ENCODE results near the gene SYNGR2. TPM values are rescaled to one million over a fixed set of nuclear protein-coding genes. Genes with fewer than 3 reads are reported as not detected.

Gene SYNGR2
- 68.6 and 254 TPM in 2 replicates for total RNA-seq (2011; cell fraction: chromatin; rRNA removed; ENCODE audit: low replicate concordance)
- 327 and 339 TPM in 2 replicates for total RNA-seq (2011; cell fraction: nucleolus; rRNA removed)
- 222 and 253 TPM in 2 replicates for total RNA-seq (2011; cell fraction: nucleoplasm; rRNA removed)
- total RNA-seq (2014; rRNA removed) (87.8 and 120 TPM in 2 replicates), total RNA-seq (2014; rRNA removed; fragmentation: Illumina TruSeq; extraction: Trizol) (29.7 and 44.9 TPM in 2 replicates), total RNA-seq (2015; rRNA removed; fragmentation: Illumina TruSeq; extraction: Trizol) (68.0 and 68.2 TPM in 2 replicates), total RNA-seq (2021) (173 and 185 TPM in 2 replicates), polyA plus RNA-seq (2011; rRNA removed) (159 and 208 TPM in 2 replicates), polyA plus RNA-seq (2014; fragmentation: Illumina TruSeq; extraction: Trizol) (167 and 172 TPM in 2 replicates), polyA plus RNA-seq (2014; fragmentation: Nextera tagmentation; extraction: Ambion mirVana) (1 to 10 TPM; 1.4 to 7.6 TPM), polyA plus RNA-seq (2014; rRNA removed) (140 and 156 TPM in 2 replicates), polyA minus RNA-seq (2011; rRNA and poly(A)+ RNA removed) (64.8 and 150 TPM in 2 replicates), Bru-seq, nascent RNA (percentile 85 among the genes with signal in this experiment), BruChase-seq, experiment 1, labeled RNA remaining after a 2-hour chase (percentile 72 among the genes with signal in this experiment), BruChase-seq, experiment 2, labeled RNA remaining after a 6-hour chase (percentile 74 among the genes with signal in this experiment)
- 393 and 921 TPM in 2 replicates for polyA plus RNA-seq (2011; cell fraction: cytosol; rRNA removed)
- 163 and 222 TPM in 2 replicates for polyA plus RNA-seq (2011; cell fraction: nucleus; rRNA removed)
- 104 and 149 TPM in 2 replicates for polyA plus RNA-seq (2012)
- 129 and 147 TPM in 2 replicates for polyA minus RNA-seq (2011; cell fraction: cytosol; rRNA and poly(A)+ RNA removed)
- polyA minus RNA-seq (2011; cell fraction: nucleus; rRNA and poly(A)+ RNA removed) = 33.9 and 38.4 TPM in 2 replicates
- long read RNA-seq, experiment 1, transcript SYNGR2-203 (3 exons, 1,553 nt) = minor isoform, 10 of 1,018 reads
- long read RNA-seq, experiment 1, transcript SYNGR2-204 (3 exons, 2,125 nt) = minor isoform, 77 of 1,018 reads
- long read RNA-seq, experiment 1, transcript SYNGR2-209 (1 exons, 3,036 nt) = minor isoform, 261 of 1,018 reads
- long read RNA-seq, experiment 1, transcript SYNGR2-201 (4 exons, 2,325 nt) = major isoform, 622 of 1,018 reads
- long read RNA-seq, experiment 1, partial matches to known transcripts = 31 of 1,018 reads
- long read RNA-seq, experiment 1, other reads (novel, unspliced or antisense) = 15 of 1,018 reads
- long read RNA-seq, experiment 2, transcript SYNGR2-209 (1 exons, 3,036 nt) = minor isoform, 33 of 386 reads
- long read RNA-seq, experiment 2, transcript SYNGR2-201 (4 exons, 2,325 nt) = major isoform, 296 of 386 reads
- long read RNA-seq, experiment 2, transcript SYNGR2-204 (3 exons, 2,125 nt) = minor isoform, 31 of 386 reads
- long read RNA-seq, experiment 2, transcript SYNGR2-203 (3 exons, 1,553 nt) = minor isoform, 5 of 386 reads
- long read RNA-seq, experiment 2, partial matches to known transcripts = 9 of 386 reads
- long read RNA-seq, experiment 2, other reads (novel, unspliced or antisense) = 10 of 386 reads
- long read RNA-seq, experiment 3, transcript SYNGR2-204 (3 exons, 2,125 nt) = minor isoform, 48 of 552 reads
- long read RNA-seq, experiment 3, transcript SYNGR2-209 (1 exons, 3,036 nt) = minor isoform, 11 of 552 reads
- long read RNA-seq, experiment 3, transcript SYNGR2-201 (4 exons, 2,325 nt) = major isoform, 478 of 552 reads
- long read RNA-seq, experiment 3, partial matches to known transcripts = 6 of 552 reads
- long read RNA-seq, experiment 3, other reads (novel, unspliced or antisense) = 5 of 552 reads

GRCh38 chr17:78168242-78168902 lies at the start of gene SYNGR2:
Gene SYNGR2, plus strand, starts transcription at chr17:78168581. Its CDS starts 36 bp downstream, at chr17:78168617.
- Histone ChIP-seq H3K9ac (ENCODE audit: insufficient read depth in 1 of 2, low read depth in 2 of 2, low read length in 2 of 2) (peak within 1 kb of the TSS; percentile 72 to 97), H3K9me1 (ENCODE audit: control insufficient read depth, insufficient read depth, low read length) (peaks cover 5% of the 10 kb centered on the region), H3K27ac (ENCODE audit: extremely low read depth, low read depth, low read length) (peak within 1 kb of the TSS; percentile 83), H3K36me3 (ENCODE audit: control insufficient read depth, insufficient read depth, low read length) (peaks cover 42% of the 10 kb centered on the region; the same call in 2 of the 3 replicates), H3K4me3 (peak within 1 kb of the TSS; percentile 92), H3K27me3 (ENCODE audit: control insufficient read depth in 2 of 2, insufficient read depth in 2 of 2, low read length in 2 of 2) (no peaks in the 10 kb centered on the region), H3K4me1 (replicated peaks in 1 of 2; ENCODE audit: control insufficient read depth in 2 of 2, insufficient read depth in 2 of 2, low read length in 2 of 2) (peaks cover 16 to 65% of the 10 kb centered on the region in 2 experiments; a peak in 4 of 5 replicates), H4K20me1 (replicated peaks; ENCODE audit: control insufficient read depth, insufficient read depth, low read length) (peaks cover 13% of the 10 kb centered on the region), H2AFZ (ENCODE audit: low read depth, low read length) (peak within 1 kb of the TSS; percentile 91), H3K4me2 (ENCODE audit: insufficient read depth, low read length) (peak within 1 kb of the TSS; percentile 89), H3K9me3 (replicated peaks; ENCODE audit: control insufficient read depth, insufficient read depth, low read depth, low read length) (no peaks in the 10 kb centered on the region), H3K79me2 (ENCODE audit: control insufficient read depth, insufficient read depth, low read length) (peaks cover 38% of the 10 kb centered on the region)
- ATAC-seq (peak; percentile 86), DNase-seq (ENCODE audit: extremely low read depth in 1 of 4, low spot score in 3 of 4) (peak; percentile 94 to 95 (median 94)), FAIRE-seq (peak; percentile 78)
- no TSS peak for BruUV-seq (replicated peaks)
- ChIA-PET POLR2A (interaction anchor here (0.6 kb wide), 1 partner anchor 700 kb away, joined by 3 read pairs; no protein-coding TSS in a partner anchor), CTCF (ENCODE audit: low intra/inter-chr PET ratio) (no interaction called here)
- in situ Hi-C loops (cut with MboI) = no loop called here
- 5% methylated on average over 18 of the region's 84 CpGs for WGBS (ENCODE audit: insufficient coverage, low coverage, missing lambda C conversion rate)
- intact Hi-C loops (cut with micrococcal nuclease) = loop anchor here (5.0 kb wide), 1 partner anchor 41 kb away; the partner anchor contains the start of gene TMC6
- no peak for TF ChIP-seq DPF2 (IDR thresholded peaks at IDR 0.05)
- no peak for TF ChIP-seq PCBP2 (IDR thresholded peaks at IDR 0.05; ENCODE audit: low read depth, low read length, poor library complexity, severe bottlenecking)
- TF ChIP-seq KLF1 (tag; IDR thresholded peaks at IDR 0.05) = 0 out of 2 replicates have a peak, but pooled peaks have one; percentile 21
- TF ChIP-seq HMGN3 (IDR thresholded peaks at IDR 0.05; ENCODE audit: borderline replicate concordance, extremely low read depth, insufficient read length, low read depth, low read length) = peak; percentile 57
- TF ChIP-seq SNRNP70 (optimal IDR thresholded peaks at IDR 0.05; ENCODE audit: low read depth, low read length) = no peak
- TF ChIP-seq MNT (conservative IDR thresholded peaks at IDR 0.05) = no peak; a peak in 1 of 4 replicates
- no peak for TF ChIP-seq CREB3 (tag; conservative IDR thresholded peaks at IDR 0.05; ENCODE audit: low read depth)
- TF ChIP-seq E2F1 (CRISPR knock-in tag; IDR thresholded peaks at IDR 0.05) = no peak
- no peak for TF ChIP-seq ZNF121 (CRISPR knock-in tag; conservative IDR thresholded peaks at IDR 0.05)

All from K562 (cell line).